Small intestine (tissue), 7 donors: Measurements from ENCODE around the gene HCST. TPM values are rescaled to one million over a fixed set of nuclear protein-coding genes. Genes with fewer than 3 reads are reported as not detected.

Experiments
- DNase-seq, 2 donors: peaks; one replicate each; pipeline versions ENCODE4 v3.0.0 to v3.0.0-alpha.2; 2013
- FAIRE-seq: peaks from 2 replicates; lab custom pipeline; 2012; peaks lifted over from hg19 to GRCh38; lab: Jason Lieb, UNC
- H3K27ac ChIP-seq, 3 donors: one replicate each; pipeline ENCODE4 v1.5.1; 2013; ENCODE audit warnings: low read length in 2 of 3, mild to moderate bottlenecking in 2 of 3, control low read depth in 1 of 3, inconsistent platforms in 1 of 3, low read depth in 1 of 3, moderate library complexity in 1 of 3
- H3K27me3 ChIP-seq, 3 donors: one replicate each; pipeline ENCODE4 v1.6.1; 2013; ENCODE audit warnings: low read length in 3 of 3, inconsistent platforms in 1 of 3; ENCODE audit not compliant: control insufficient read depth in 3 of 3, insufficient read depth in 3 of 3
- H3K36me3 ChIP-seq, 3 donors: one replicate each; pipeline ENCODE4 v1.6.1; 2013; ENCODE audit warnings: low read length in 3 of 3, inconsistent platforms in 1 of 3, low read depth in 1 of 3, mild to moderate bottlenecking in 1 of 3, moderate library complexity in 1 of 3; ENCODE audit not compliant: control insufficient read depth in 3 of 3, insufficient read depth in 2 of 3
- H3K4me1 ChIP-seq, 3 donors: one replicate each; pipeline ENCODE4 v1.6.1; 2013; ENCODE audit warnings: low read length in 2 of 3, inconsistent platforms in 1 of 3, low read depth in 1 of 3, mild to moderate bottlenecking in 1 of 3, moderate library complexity in 1 of 3; ENCODE audit not compliant: control insufficient read depth in 3 of 3, insufficient read depth in 2 of 3
- H3K4me3 ChIP-seq, 3 donors: one replicate each; pipeline ENCODE4 v1.5.1; 2013; ENCODE audit warnings: low read length in 3 of 3, control low read depth in 1 of 3, inconsistent platforms in 1 of 3, low read depth in 1 of 3, mild to moderate bottlenecking in 1 of 3, moderate library complexity in 1 of 3
- H3K9me3 ChIP-seq, 2 donors: one replicate each; pipeline ENCODE4 v1.6.1; 2013; ENCODE audit warnings: low read depth in 1 of 2, low read length in 1 of 2; ENCODE audit not compliant: control insufficient read depth in 2 of 2, insufficient read depth in 1 of 2
- WGBS, 3 donors: extraction: QIAGEN DNeasy Blood & Tissue Kit; methylation state at CpG; one replicate each; pipeline ENCODE4 v1.1.7; 2013; 5-methylcytosine and 5-hydroxymethylcytosine counted together
- polyA plus RNA-seq, 4 donors: library from polyadenylated mRNA; stranded (reverse) in 3 of 4; unstranded in 1 of 4; fragments of 200-250 nt in 3 of 4; fragments of 120-200 nt in 1 of 4; gene quantifications; one replicate each; pipeline versions ENCODE4 v1.2.1 to v1.2.3, GENCODE V29; 2013
- donor health status: healthy with polysubstance abuse.
- donor health status: control.
- donor health status: control.
- donor health status: Bipolar disorder and iron deficiency.
- donor health status: healthy.

Gene HCST
- polyA plus RNA-seq, 4 donors: 2.7 to 17.6 (median 11.0) TPM

- no peak overlapping the region for H3K4me3 ChIP-seq
- H3K27ac ChIP-seq: no peak overlapping the region
- H3K27me3 ChIP-seq: peaks cover 0 to 2% (median 0%) of the 10 kb centered on the region in 3 donors
- no peaks in the 10 kb centered on the region for H3K36me3 ChIP-seq
- FAIRE-seq (no peak), DNase-seq (no peak)
- peaks cover 0 to 4% (median 0%) of the 10 kb centered on the region in 3 donors for H3K4me1 ChIP-seq
- WGBS, 3 donors: 69 to 73% (median 73%) methylated on average over 5 of the region's 5 CpGs
- H3K9me3 ChIP-seq: peaks cover 0 to 6% of the 10 kb centered on the region in 2 donors
Measured at GRCh38 chr19:35928507-35928906, 26.2 kb downstream of the HCST start.

- Histone ChIP-seq H3K36me3 (no peaks in the 10 kb centered on the region), H3K4me1 (peaks cover 0 to 4% (median 0%) of the 10 kb centered on the region in 3 donors), H3K4me3 (no peak overlapping the region), H3K27ac (peak overlapping the region in 1 of 3 donors; percentile 49), H3K9me3 (peaks cover 0 to 6% of the 10 kb centered on the region in 2 donors), H3K27me3 (peaks cover 0 to 2% (median 0%) of the 10 kb centered on the region in 3 donors)
- 43 to 62% (median 54%) methylated on average over 2 of the region's 2 CpGs for WGBS, 3 donors
- DNase-seq: peak in 1 of 2 donors; percentile 21
- FAIRE-seq: no peak
Measured at GRCh38 chr19:35929876-35930275, 27.5 kb downstream of the HCST start.

DNA sequence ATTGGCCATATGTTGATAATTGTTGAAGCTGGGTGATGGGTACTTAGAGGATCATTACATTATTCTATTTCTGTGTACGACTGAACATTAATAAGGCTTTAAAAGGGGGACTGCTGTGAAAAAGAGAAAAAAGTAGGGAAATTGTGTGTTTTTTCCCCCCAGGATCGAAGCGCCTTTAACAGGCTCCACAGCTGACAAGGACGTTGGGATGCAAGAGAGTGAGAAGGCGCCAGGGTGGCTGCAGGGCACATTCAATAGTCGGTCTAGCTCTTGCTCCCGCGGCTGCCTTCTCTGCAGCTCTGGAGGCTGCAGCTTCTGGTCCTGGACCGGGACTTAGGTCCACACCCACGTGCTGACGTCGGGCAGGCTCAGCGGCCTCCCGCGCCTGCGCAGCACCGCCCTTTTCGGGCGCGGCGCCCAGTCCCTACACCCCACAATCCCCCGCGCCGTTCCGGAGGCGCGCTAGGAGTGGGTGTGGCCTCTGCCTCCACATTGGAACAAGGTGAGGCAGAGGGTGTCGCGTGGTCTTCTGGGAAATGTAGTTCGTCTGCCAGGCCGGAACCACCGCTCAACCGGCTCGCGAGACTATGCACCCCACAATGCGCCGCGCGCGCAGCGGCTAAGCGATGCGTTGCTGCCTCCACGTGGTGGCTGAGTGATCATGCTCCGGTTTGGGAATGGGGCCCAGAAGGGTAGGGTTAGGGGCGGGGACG lies 29.0 kb downstream of the HCST start:
- peaks cover 0 to 15% (median 4%) of the 10 kb centered on the region in 3 donors for H3K4me1 ChIP-seq
- H3K4me3 ChIP-seq: peak overlapping the region in 1 of 3 donors; percentile 20
- no peaks in the 10 kb centered on the region for H3K9me3 ChIP-seq
- DNase-seq (peak; percentile 100), FAIRE-seq (no peak)
- 0 to 1% (median 0%) methylated on average over 38 to 47 of the region's 47 CpGs for WGBS, 3 donors
- no peaks in the 10 kb centered on the region for H3K36me3 ChIP-seq
- peak overlapping the region; percentile 54 to 75 (median 58) for H3K27ac ChIP-seq
- peaks cover 0 to 2% (median 0%) of the 10 kb centered on the region in 3 donors for H3K27me3 ChIP-seq

DNA sequence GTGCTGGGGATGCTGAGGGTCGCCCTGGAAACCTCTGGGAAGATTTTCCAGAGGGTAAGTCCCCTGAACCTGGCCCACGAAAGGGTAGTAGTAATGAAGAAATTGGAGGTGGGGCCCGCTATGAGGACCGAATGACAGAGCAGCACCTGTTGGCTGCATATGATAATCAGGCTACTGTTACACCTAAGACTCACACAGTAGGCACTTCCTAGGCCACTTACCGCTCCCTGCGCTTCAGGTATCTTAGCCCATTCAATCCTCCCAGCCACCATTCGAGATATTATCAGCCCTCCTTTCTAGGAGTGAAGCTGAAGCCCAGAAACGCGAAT lies 29.5 kb downstream of the HCST start:
- Histone ChIP-seq H3K9me3 (no peaks in the 10 kb centered on the region), H3K4me3 (no peak overlapping the region), H3K36me3 (no peaks in the 10 kb centered on the region), H3K27me3 (peaks cover 0 to 2% (median 0%) of the 10 kb centered on the region in 3 donors), H3K4me1 (peaks cover 0 to 16% (median 4%) of the 10 kb centered on the region in 3 donors), H3K27ac (no peak overlapping the region)
- WGBS, 3 donors: 5 to 14% (median 7%) methylated on average over 9 of the region's 9 CpGs
- DNase-seq: no peak
- no peak for FAIRE-seq

DNA sequence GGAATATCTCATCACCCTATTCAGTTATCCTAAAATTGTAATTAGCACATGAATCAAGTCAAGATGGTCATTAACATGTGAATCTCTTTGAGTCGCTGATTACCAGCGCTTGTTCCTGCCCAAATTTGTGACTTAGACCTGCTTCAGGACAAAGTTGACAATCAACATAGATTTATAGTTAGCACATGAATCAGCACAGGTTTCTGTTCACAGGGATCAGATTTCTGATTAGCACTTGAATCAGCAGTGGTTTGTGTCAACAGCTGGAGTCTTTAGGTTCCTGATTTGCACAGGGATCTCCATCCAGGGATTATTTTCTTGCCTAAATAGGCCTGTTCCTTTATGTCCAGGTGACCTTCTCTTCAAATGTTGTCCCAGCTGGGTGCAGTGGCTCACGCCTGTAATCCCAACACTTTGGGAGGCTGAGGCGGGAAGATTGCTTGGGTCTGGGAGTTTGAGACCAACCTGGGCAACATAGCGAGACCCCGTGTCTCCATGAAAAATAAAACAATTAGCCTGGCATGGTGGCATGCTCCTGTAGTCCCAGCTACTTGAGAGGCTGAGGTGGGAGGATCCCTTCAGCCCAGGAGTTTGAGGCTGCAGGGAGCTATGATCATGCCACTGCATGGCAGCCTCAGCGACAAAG lies 30.1 kb downstream of the HCST start:
- Histone ChIP-seq H3K27me3 (peaks cover 0 to 1% (median 0%) of the 10 kb centered on the region in 3 donors), H3K36me3 (no peaks in the 10 kb centered on the region), H3K9me3 (no peaks in the 10 kb centered on the region), H3K4me1 (peaks cover 0 to 20% (median 4%) of the 10 kb centered on the region in 3 donors), H3K4me3 (no peak overlapping the region), H3K27ac (no peak overlapping the region)
- no peak for DNase-seq
- WGBS, 3 donors: 58 to 63% (median 63%) methylated on average over 7 of the region's 7 CpGs
- no peak for FAIRE-seq

- H3K4me1 ChIP-seq: peaks cover 0 to 20% (median 8%) of the 10 kb centered on the region in 3 donors
- H3K27me3 ChIP-seq: no peaks in the 10 kb centered on the region
- peak; percentile 79 to 82 for DNase-seq
- peak within 1 kb of the TSS in 2 of 3 donors; percentile 9 to 36 for H3K27ac ChIP-seq
- peak within 1 kb of the TSS; percentile 61 to 80 (median 76) for H3K4me3 ChIP-seq
- WGBS, 3 donors: 0 to 2% (median 1%) methylated on average over 29 to 68 of the region's 68 CpGs
- H3K36me3 ChIP-seq: peaks cover 2 to 14% (median 4%) of the 10 kb centered on the region in 3 donors
- H3K9me3 ChIP-seq: no peaks in the 10 kb centered on the region
- no peak for FAIRE-seq
Measured at GRCh38 chr19:35935911-35936737, 33.8 kb downstream of the HCST start, which contains the start of gene LRFN3. Gene LRFN3 (plus strand): TSS chr19:35936374. CDS start chr19:35939426, 3,052 bp downstream.

DNA sequence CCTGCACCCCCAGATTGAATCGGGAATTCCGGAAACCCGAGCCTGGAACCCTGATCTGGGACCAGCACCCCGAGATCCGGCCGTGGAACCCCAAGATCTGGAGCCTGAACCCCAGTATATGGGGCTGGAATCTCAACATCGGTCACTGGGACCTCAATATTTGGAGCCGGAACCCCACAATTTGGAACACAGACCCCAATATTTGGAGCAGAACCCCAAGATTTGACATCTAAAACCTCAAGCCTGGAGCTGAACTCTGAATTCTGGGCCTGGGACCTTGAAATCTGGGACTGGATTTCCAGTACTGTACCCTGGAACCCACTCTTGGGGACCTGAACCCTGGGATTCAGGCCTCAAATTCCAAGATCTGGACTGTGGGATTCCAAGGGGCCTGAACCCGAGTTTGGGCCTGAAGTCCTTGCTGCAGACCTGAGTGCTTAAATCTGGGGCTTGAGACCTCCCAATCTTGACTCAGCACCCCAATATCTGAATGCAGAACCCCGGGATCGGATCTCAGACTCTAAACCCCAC lies 34.5 kb downstream of the HCST start:
- Histone ChIP-seq H3K27ac (peak overlapping the region in 1 of 3 donors; percentile 36), H3K4me1 (peaks cover 0 to 18% (median 8%) of the 10 kb centered on the region in 3 donors), H3K36me3 (peaks cover 2 to 14% (median 4%) of the 10 kb centered on the region in 3 donors), H3K27me3 (no peaks in the 10 kb centered on the region), H3K4me3 (peak overlapping the region; percentile 61 to 80 (median 76)), H3K9me3 (no peaks in the 10 kb centered on the region)
- 10 to 25% (median 15%) methylated on average over 11 of the region's 11 CpGs for WGBS, 3 donors
- DNase-seq (no peak), FAIRE-seq (no peak)
